Inflammatory macrophage treated with lipopolysaccharide for 1 hour (primary cell): ENCODE results near the gene AHI1.
A peak's percentile ranks its signal among the peaks of the same experiment; 100 is the strongest.

Source experiments
- DNase-seq, 2 donors: peaks; one replicate each; pipeline ENCODE4 v3.0.0-alpha.2; 2020 to 2022

AHI1 gene

GRCh38 chr6:135286962-135287538 is 210.5 kb downstream of the AHI1 start:
- DNase-seq = peak in 1 of 2 donors; percentile 30

GRCh38 chr6:135285165-135285564 is 212.4 kb downstream of the AHI1 start:
- no peak for DNase-seq

GRCh38 chr6:135283926-135284325 is 213.6 kb downstream of the AHI1 start:
- DNase-seq = no peak

- DNase-seq = peak in 1 of 2 donors; percentile 18
Measured at GRCh38 chr6:135282395-135282794, 215.1 kb downstream of the AHI1 start.

GRCh38 chr6:135281964-135282363 is 215.6 kb downstream of the AHI1 start:
- no peak for DNase-seq

GRCh38 chr6:135281227-135281626 is 216.3 kb downstream of the AHI1 start:
- DNase-seq = peak; percentile 70 to 78

- DNase-seq = peak; percentile 50 to 60
Measured at GRCh38 chr6:135280375-135281136, 217.0 kb downstream of the AHI1 start.

- DNase-seq = no peak
Measured at GRCh38 chr6:135277422-135277821, 220.1 kb downstream of the AHI1 start.

- DNase-seq = no peak
Measured at GRCh38 chr6:135274561-135275293, 222.8 kb downstream of the AHI1 start.

- DNase-seq = no peak
Measured at GRCh38 chr6:135271626-135272025, 225.9 kb downstream of the AHI1 start.

GRCh38 chr6:135270676-135271536 is 226.6 kb downstream of the AHI1 start:
- no peak for DNase-seq

GRCh38 chr6:135269481-135269891 is 228.1 kb downstream of the AHI1 start:
- DNase-seq = no peak

GRCh38 chr6:135268740-135269139 is 228.8 kb downstream of the AHI1 start:
- no peak for DNase-seq

GRCh38 chr6:135268263-135268662 is 229.3 kb downstream of the AHI1 start:
- DNase-seq = no peak

- no peak for DNase-seq
Measured at GRCh38 chr6:135267085-135267484, 230.5 kb downstream of the AHI1 start.

- DNase-seq = no peak
Measured at GRCh38 chr6:135266675-135267074, 230.9 kb downstream of the AHI1 start.

GRCh38 chr6:135265278-135265677 is 232.3 kb downstream of the AHI1 start:
- DNase-seq = no peak

- peak; percentile 78 to 84 for DNase-seq
Measured at GRCh38 chr6:135261872-135262725, 235.4 kb downstream of the AHI1 start.

GRCh38 chr6:135260612-135261011 is 236.9 kb downstream of the AHI1 start:
- DNase-seq = no peak

GRCh38 chr6:135258970-135259369 is 238.6 kb downstream of the AHI1 start:
- no peak for DNase-seq

- no peak for DNase-seq
Measured at GRCh38 chr6:135257631-135258405, 239.7 kb downstream of the AHI1 start.
